Left renal cortex interstitium (tissue), 4 donors: ENCODE measurements around the gene DDRGK1. TPM values are rescaled to one million over a fixed set of nuclear protein-coding genes. Genes with fewer than 3 reads are reported as not detected.
"Not testable (repeated sequence)": the region's sequence is repeated elsewhere in the genome, so short reads cannot be mapped to it uniquely, and the experiment has no call there.

Source experiments
- DNase-seq, 4 donors: peaks; one replicate each; pipeline ENCODE4 v3.0.0-alpha.2; 2013; ENCODE audit warnings: low read depth in 4 of 4, low spot score in 2 of 4, missing footprints in 1 of 4
- polyA plus RNA-seq, 4 donors: library from polyadenylated mRNA; unstranded; fragments of 120-200 nt; gene quantifications; one replicate each; pipeline ENCODE4 v1.2.1, GENCODE V29; 2013; ENCODE audit not compliant: insufficient read length in 4 of 4

The DDRGK1 gene
- polyA plus RNA-seq, 4 donors, result 48.0 to 64.1 (median 58.1) TPM

- DNase-seq, result no peak
These were observed 14.8 kb downstream of the DDRGK1 start for GRCh38 chr20:3189561-3190131.

DNA sequence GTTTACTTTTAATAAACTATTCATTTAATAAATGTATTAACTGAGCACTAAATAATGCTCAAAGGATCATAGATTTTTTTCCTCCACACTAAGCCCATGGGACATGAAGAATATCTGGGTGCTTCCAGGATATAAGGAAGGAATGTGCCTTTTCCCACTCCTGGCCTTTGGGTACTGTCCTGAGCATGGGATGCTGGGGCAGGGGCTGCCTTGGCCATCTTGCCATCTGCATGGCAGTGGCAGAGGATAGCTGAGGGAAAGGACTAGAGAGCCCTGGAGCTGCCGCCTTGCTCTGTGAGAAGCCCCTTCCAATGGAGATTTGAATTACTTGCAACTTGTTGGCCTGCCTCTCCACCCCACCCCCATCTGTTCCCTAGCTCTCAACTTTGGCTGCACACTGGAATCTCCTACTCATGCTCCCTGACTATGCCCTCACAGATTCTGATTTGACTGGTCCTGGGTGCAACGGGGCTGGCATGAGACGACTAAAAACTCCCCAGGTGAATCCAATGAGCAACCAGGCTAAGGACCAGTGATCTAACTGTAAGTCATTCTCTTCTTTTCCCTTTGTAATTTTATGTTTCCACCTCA lies 15.6 kb downstream of the DDRGK1 start:
- no peak for DNase-seq

GRCh38 chr20:3187861-3188260 lies 16.6 kb downstream of the DDRGK1 start:
- DNase-seq, result not testable (repeated sequence)

- DNase-seq, result no peak
These were observed 20.4 kb downstream of the DDRGK1 start for GRCh38 chr20:3183896-3184612.

GRCh38 chr20:3182429-3182828 lies 22.1 kb downstream of the DDRGK1 start:
- not testable (repeated sequence) for DNase-seq

GRCh38 chr20:3181270-3181669 lies 23.2 kb downstream of the DDRGK1 start:
- DNase-seq, result no peak

- no peak for DNase-seq
These were observed 24.2 kb downstream of the DDRGK1 start for GRCh38 chr20:3180319-3180718.

- DNase-seq, result no peak
These were observed 26.6 kb downstream of the DDRGK1 start for GRCh38 chr20:3177746-3178485.

- no peak for DNase-seq
These were observed 29.2 kb downstream of the DDRGK1 start for GRCh38 chr20:3175270-3175669.

- no peak for DNase-seq
These were observed 29.8 kb downstream of the DDRGK1 start for GRCh38 chr20:3174442-3175261.

DNA sequence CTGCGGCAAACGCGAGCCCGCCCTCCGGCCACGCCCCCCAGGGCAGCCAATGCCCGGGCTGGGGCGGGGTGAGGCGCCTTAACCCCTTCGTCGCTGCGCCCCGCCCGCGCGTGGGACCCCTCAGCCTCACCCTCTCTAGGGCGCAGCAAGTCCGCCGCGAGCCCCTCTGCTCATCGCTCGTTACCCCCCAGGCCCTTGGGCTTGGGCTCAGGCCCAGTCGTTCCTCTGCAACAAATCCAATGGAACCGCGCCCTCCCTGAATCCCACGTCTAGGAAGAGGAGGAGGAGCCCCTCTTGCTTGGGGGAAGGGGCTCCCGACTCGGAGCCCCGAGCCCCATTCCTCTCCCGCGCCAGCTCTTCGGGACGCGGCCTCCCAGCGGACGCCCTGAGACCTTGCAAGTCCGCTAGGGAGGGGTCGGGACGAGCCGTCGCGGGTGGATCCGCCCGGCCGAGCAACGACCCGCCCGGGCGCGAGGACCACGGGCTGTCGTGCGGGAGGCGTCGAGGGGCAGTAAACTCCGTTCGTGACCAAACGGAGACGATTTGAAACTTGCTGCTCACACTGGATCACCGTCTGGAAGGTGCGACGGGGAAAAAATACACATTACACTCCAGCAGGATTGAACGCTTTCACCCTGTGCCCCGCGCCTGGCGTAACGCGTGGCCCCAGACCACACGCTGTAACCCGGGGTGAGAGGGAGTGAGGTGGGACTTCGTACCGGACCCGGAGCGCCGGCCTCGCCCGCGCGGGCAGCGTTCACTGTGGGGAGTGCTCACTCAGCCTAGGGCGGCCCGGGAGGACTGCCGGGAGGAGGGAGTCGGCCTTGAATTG lies 30.7 kb downstream of the DDRGK1 start:
- DNase-seq, result peak in 2 of 4 donors; percentile 81 to 82

DNA sequence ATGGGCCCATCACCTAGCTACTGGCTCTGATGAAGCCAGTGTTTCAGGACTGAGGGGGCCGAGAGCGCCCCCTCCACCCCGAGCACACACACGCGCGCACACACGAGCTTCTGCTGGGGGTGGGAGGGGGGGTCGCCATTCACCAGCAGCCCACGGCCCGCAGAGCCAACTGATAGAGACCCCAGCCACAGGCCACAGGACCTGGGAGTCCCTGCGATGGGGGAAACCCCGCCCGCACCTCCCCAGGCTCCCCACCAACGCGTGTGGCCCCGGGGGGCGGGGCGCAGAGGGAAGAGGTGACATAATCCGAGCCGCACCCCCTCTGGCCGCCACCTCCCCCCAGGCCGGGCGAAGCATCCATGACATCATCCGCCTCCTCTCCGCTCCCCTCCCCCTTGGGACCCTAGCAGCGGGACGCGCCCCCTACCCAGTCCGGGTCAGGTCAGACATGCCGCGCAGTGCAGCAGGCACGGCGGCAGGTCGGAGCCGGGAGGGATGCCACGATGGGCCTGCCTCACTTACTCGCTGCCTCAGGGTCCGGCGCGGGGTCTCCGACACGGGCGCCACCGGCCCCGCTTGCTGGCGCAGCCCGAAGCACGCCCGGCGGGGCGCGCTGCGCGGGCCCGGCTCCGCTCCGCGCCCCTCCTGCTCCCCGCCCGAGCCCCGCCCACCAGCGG lies 31.4 kb downstream of the DDRGK1 start, which contains the start of gene LZTS3:
Gene LZTS3, minus strand, starts transcription at position 617 of the 677 bp plus-strand sequence. CDS start 6,386 bp downstream, outside the sequence.
- no peak for DNase-seq

DNA sequence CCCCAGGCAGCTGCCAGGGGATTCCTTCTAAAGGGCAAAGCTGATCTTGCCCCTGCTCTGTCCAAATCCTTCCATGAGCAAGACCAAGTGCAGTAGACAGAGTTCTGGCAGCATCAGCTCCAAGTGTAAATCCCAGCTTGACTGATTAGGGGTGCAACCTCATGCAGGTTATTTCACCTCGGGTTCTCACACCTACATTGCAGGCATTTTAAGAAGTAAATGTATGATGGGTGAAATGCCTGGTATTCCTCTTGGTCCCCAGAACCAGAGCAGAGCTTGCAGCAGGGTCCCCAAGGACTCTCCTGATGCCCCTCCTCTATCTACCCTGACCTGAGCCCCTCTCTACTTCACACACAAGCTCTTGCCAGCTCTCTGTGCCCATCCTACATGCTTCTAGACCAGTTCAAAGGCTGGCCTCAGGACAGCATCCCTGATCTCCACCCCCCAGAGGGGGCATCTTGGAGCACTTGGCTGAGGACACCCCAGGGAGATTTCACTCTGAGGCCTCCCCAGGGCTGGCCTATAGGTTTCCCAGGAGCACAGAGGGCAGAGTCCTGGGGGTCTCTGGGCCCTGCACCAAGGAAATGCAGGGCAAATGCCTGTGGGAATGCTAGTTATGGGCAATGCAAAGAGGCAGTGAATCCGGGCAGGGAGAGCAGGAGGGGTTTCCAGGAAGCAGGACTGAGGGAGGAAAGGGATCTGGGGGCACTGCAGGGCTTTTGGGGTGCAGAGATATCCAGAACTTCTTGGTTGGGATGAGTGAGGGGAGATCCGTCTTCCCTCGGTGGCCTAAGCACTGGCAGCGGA lies 32.2 kb downstream of the DDRGK1 start:
- no peak for DNase-seq

GRCh38 chr20:3171391-3172125 lies 32.9 kb downstream of the DDRGK1 start:
- no peak for DNase-seq

DNA sequence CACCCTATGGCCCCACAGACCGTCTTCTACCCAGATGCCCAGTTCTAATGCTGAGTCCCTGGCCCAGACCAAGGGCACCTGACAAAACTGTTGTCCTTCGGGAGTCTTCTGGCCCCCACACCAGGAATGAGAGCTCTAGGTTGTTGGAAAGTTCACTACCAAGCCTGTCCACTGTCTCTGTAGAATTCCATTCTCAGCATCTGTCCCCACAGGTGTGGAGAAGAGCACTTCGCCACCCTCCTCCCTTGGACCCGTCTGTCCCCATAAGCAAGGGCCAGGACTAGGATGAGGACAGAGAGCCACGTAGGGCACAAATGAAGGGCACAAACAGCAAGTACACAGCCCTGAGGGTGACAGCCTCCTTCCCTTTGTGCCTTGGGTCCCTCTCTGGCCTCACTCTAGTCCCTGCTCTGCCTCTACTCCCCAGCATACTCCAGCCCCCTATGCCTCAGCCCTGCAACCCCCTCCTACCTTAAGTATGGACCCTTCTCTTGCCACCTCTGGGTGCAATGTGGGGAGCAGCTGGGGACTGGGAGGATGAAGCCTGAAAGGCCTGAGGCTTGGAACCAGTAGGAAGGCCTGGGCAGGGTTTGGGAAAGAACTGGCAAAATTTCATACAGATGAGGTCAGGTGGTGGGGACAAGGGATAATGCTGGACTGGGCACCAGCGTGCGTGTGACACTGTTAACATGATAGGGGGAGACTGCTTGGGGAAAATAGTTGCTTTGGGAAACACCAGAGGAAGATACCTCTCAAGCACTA lies 35.5 kb downstream of the DDRGK1 start:
- no peak for DNase-seq

DNA sequence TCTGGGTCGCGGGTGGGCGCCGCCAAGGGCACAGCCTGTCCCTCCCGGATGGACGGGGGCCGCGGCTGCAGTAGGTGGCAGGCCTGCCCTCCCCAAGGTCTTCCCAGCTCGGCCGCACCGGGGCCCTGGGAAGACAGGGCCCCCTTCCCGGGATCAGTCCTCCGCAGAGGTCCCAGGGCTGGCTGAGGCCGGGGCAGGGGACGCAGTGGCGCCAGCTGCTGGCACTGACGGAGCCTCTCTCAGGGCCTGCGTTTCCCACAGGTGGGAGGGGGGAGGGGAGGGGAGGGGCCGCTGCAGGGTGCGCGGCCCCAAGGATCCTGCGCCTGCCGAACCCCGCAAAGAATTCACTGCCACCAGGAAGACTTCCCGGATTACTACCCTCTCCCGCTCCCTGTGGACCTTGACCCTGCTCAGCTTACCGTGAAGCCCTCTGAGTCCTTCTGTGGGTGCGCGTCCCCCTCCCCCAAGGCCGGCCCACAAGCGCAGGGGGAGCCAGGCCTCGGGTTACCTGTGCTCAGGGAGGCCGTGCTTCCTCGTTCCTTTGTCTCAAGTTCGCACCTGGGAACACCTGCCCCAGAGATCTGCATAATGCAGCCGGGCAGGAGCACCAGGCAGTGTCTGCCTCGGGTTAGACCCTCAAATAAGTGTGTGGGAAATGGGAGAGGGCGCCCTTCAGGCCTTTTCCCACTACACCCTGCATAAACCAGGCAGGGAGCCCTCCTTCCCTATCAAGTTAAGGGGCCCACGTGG lies 36.2 kb downstream of the DDRGK1 start:
- no peak for DNase-seq
